Mammary epithelial cell (primary cell): ENCODE measurements around the gene DEPDC5.

ENCODE experiments used
- CTCF ChIP-seq, 2 donors: IDR thresholded peaks in 1 of 2; conservative IDR thresholded peaks in 1 of 2; 2 replicates each; pipeline ENCODE4 v1.5.1; 2011 to 2012; ENCODE audit warnings: inconsistent platforms in 2 of 2, low read length in 2 of 2, mild to moderate bottlenecking in 2 of 2, control low read depth in 1 of 2, low read depth in 1 of 2; ENCODE audit not compliant: insufficient read depth in 1 of 2; ENCODE audit errors: extremely low read depth in 1 of 2
- EZH2 ChIP-seq: IDR thresholded peaks from 2 replicates; pipeline ENCODE4 v1.6.1; 2012; ENCODE audit warnings: low read length, inconsistent platforms, borderline replicate concordance

DNA sequence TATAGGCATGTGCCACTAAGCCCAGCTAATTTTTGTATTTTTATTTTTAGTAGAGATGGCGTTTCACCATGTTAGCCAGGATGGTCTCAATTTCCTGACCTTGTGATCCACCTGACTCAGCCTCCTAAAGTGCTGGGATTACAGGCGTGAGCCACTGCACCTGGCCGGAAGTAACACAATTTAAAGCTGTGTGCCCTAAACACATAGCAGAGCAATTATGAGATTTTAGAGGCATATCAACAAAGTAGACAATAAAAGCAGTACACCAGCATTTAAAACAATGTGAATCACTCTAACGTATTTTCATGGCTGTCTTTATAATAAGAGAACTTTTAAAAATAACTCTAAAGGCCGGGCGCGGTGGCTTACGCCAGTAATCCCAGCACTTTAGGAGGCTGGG, 46.3 kb upstream of the DEPDC5 start:
- TF ChIP-seq CTCF (conservative IDR thresholded peaks at IDR 0.05 in 1 of 2, IDR thresholded peaks at IDR 0.05 in 1 of 2; ENCODE audit: extremely low read depth in 1 of 2, insufficient read depth in 1 of 2, low read depth in 1 of 2, low read length in 2 of 2) = no peak
- no peak for TF ChIP-seq EZH2
